ENCODE measurements around the gene ZNF451. TPM values are rescaled to one million over a fixed set of nuclear protein-coding genes. Genes with fewer than 3 reads are reported as not detected.

Gene ZNF451
- total RNA-seq, 1 experiment from 2014 or later, result 72.2 TPM

- ChIA-PET CTCF (no interaction called here), POLR2A (ENCODE audit: low non-redundant PET) (no interaction called here)
- no TSS peak for BruUV-seq (replicated peaks)
- intact Hi-C loops (cut with micrococcal nuclease; ENCODE audit: unreplicated experiment), result no loop called here
- Histone ChIP-seq H3K4me3 (ENCODE audit: low read depth, low read length, poor library complexity, severe bottlenecking) (no peak overlapping the region), H3K36me3 (ENCODE audit: insufficient read depth, low read length, poor library complexity, severe bottlenecking) (peaks cover 16% of the 10 kb centered on the region), H3K27me3 (replicated peaks; ENCODE audit: insufficient read depth, low read depth, low read length, poor library complexity) (no peaks in the 10 kb centered on the region), H3K4me1 (ENCODE audit: insufficient read depth, low read length, poor library complexity, severe bottlenecking) (no peaks in the 10 kb centered on the region), H3K27ac (ENCODE audit: low read depth, low read length, poor library complexity, severe bottlenecking) (no peak overlapping the region), H3K9me3 (ENCODE audit: low read depth, low read length, poor library complexity, severe bottlenecking) (no peaks in the 10 kb centered on the region)
- DNase-seq (ENCODE audit: low spot score), result no peak
- TF ChIP-seq EZH2 (IDR thresholded peaks at IDR 0.05; ENCODE audit: borderline replicate concordance, low read depth, low read length, poor library complexity, severe bottlenecking), result no peak
- TF ChIP-seq CTCF (conservative IDR thresholded peaks at IDR 0.05; ENCODE audit: low read depth, low read length), result no peak
These were observed 52.2 kb downstream of the ZNF451 start for GRCh38 chr6:57142178-57142525.

GRCh38 chr6:57143690-57144089 is 53.7 kb downstream of the ZNF451 start:
- Histone ChIP-seq H3K9me3 (ENCODE audit: low read depth, low read length, poor library complexity, severe bottlenecking) (no peaks in the 10 kb centered on the region), H3K4me3 (ENCODE audit: low read depth, low read length, poor library complexity, severe bottlenecking) (no peak overlapping the region), H3K27ac (ENCODE audit: low read depth, low read length, poor library complexity, severe bottlenecking) (no peak overlapping the region), H3K27me3 (replicated peaks; ENCODE audit: insufficient read depth, low read depth, low read length, poor library complexity) (no peaks in the 10 kb centered on the region), H3K36me3 (ENCODE audit: insufficient read depth, low read length, poor library complexity, severe bottlenecking) (peaks cover 26% of the 10 kb centered on the region), H3K4me1 (ENCODE audit: insufficient read depth, low read length, poor library complexity, severe bottlenecking) (no peaks in the 10 kb centered on the region)
- no TSS peak for BruUV-seq (replicated peaks)
- CTCF ChIA-PET, result no interaction called here
- POLR2A ChIA-PET (ENCODE audit: low non-redundant PET), result no interaction called here
- TF ChIP-seq EZH2 (IDR thresholded peaks at IDR 0.05; ENCODE audit: borderline replicate concordance, low read depth, low read length, poor library complexity, severe bottlenecking) (no peak), CTCF (conservative IDR thresholded peaks at IDR 0.05; ENCODE audit: low read depth, low read length) (no peak)
- intact Hi-C loops (cut with micrococcal nuclease; ENCODE audit: unreplicated experiment), result loop anchor here (2.0 kb wide), 1 partner anchor 23 kb away; no protein-coding TSS in a partner anchor
- DNase-seq (ENCODE audit: low spot score), result no peak

GRCh38 chr6:57147401-57147800 is 57.4 kb downstream of the ZNF451 start:
- Histone ChIP-seq H3K27me3 (replicated peaks; ENCODE audit: insufficient read depth, low read depth, low read length, poor library complexity) (no peaks in the 10 kb centered on the region), H3K4me1 (ENCODE audit: insufficient read depth, low read length, poor library complexity, severe bottlenecking) (no peaks in the 10 kb centered on the region), H3K4me3 (ENCODE audit: low read depth, low read length, poor library complexity, severe bottlenecking) (no peak overlapping the region), H3K36me3 (ENCODE audit: insufficient read depth, low read length, poor library complexity, severe bottlenecking) (peaks cover 34% of the 10 kb centered on the region), H3K27ac (ENCODE audit: low read depth, low read length, poor library complexity, severe bottlenecking) (no peak overlapping the region), H3K9me3 (ENCODE audit: low read depth, low read length, poor library complexity, severe bottlenecking) (no peaks in the 10 kb centered on the region)
- BruUV-seq (replicated peaks), result TSS peak; percentile 40
- intact Hi-C loops (cut with micrococcal nuclease; ENCODE audit: unreplicated experiment), result no loop called here
- CTCF ChIA-PET, result no interaction called here
- POLR2A ChIA-PET (ENCODE audit: low non-redundant PET), result no interaction called here
- no peak for DNase-seq (ENCODE audit: low spot score)
- TF ChIP-seq EZH2 (IDR thresholded peaks at IDR 0.05; ENCODE audit: borderline replicate concordance, low read depth, low read length, poor library complexity, severe bottlenecking) (no peak), CTCF (conservative IDR thresholded peaks at IDR 0.05; ENCODE audit: low read depth, low read length) (no peak)

All from A673 (cell line).